Duodenal mucosa (tissue), 2 donors: Measurements from ENCODE around the gene FILIP1L.

ENCODE experiments used
- H3K27ac ChIP-seq: one replicate; pipeline ENCODE4 v1.7.0; 2013; ENCODE audit warnings: low read depth, low read length
- H3K27me3 ChIP-seq, 2 donors: one replicate each; pipeline ENCODE4 v1.7.0; 2013; ENCODE audit warnings: low read length in 2 of 2, control low read depth in 1 of 2; ENCODE audit not compliant: insufficient read depth in 2 of 2, control insufficient read depth in 1 of 2
- H3K36me3 ChIP-seq, 2 donors: one replicate each; pipeline ENCODE4 v1.7.0; 2013; ENCODE audit warnings: low read length in 2 of 2, control low read depth in 1 of 2; ENCODE audit not compliant: insufficient read depth in 2 of 2, control insufficient read depth in 1 of 2
- H3K4me1 ChIP-seq, 2 donors: one replicate each; pipeline ENCODE4 v1.7.0; 2013; ENCODE audit warnings: low read length in 2 of 2, control low read depth in 1 of 2; ENCODE audit not compliant: insufficient read depth in 2 of 2, control insufficient read depth in 1 of 2
- H3K4me3 ChIP-seq, 2 donors: one replicate each; pipeline ENCODE4 v1.7.0; 2013; ENCODE audit warnings: low read length in 2 of 2, low read depth in 1 of 2
- H3K9ac ChIP-seq, 2 donors: one replicate each; pipeline ENCODE4 v1.7.0; 2013; ENCODE audit warnings: low read length in 2 of 2, low read depth in 1 of 2
- H3K9me3 ChIP-seq, 2 donors: one replicate each; pipeline ENCODE4 v1.7.0; 2013; ENCODE audit warnings: low read length in 2 of 2, control low read depth in 1 of 2; ENCODE audit not compliant: control insufficient read depth in 1 of 2

FILIP1L gene

GRCh38 chr3:100110162-100110561 lies 4.1 kb downstream of the FILIP1L start:
- Histone ChIP-seq H3K36me3 (no peaks in the 10 kb centered on the region), H3K27me3 (no peaks in the 10 kb centered on the region), H3K27ac (no peak overlapping the region), H3K9ac (no peak overlapping the region), H3K4me3 (no peak overlapping the region), H3K4me1 (peaks cover 3 to 11% of the 10 kb centered on the region in 2 donors), H3K9me3 (no peaks in the 10 kb centered on the region)

- Histone ChIP-seq H3K27me3 (no peaks in the 10 kb centered on the region), H3K27ac (no peak overlapping the region), H3K4me3 (no peak overlapping the region), H3K36me3 (no peaks in the 10 kb centered on the region), H3K9ac (no peak overlapping the region), H3K9me3 (no peaks in the 10 kb centered on the region), H3K4me1 (peaks cover 13 to 25% of the 10 kb centered on the region in 2 donors)
Measured at GRCh38 chr3:100108464-100109079, 5.7 kb downstream of the FILIP1L start.

GRCh38 chr3:100107221-100107814 lies 7.0 kb downstream of the FILIP1L start:
- Histone ChIP-seq H3K9ac (no peak overlapping the region), H3K36me3 (no peaks in the 10 kb centered on the region), H3K27ac (no peak overlapping the region), H3K4me3 (no peak overlapping the region), H3K9me3 (no peaks in the 10 kb centered on the region), H3K4me1 (peaks cover 13 to 25% of the 10 kb centered on the region in 2 donors), H3K27me3 (no peaks in the 10 kb centered on the region)

GRCh38 chr3:100106531-100107141 lies 7.7 kb downstream of the FILIP1L start:
- H3K4me3 ChIP-seq: no peak overlapping the region
- H3K4me1 ChIP-seq: peaks cover 13 to 25% of the 10 kb centered on the region in 2 donors
- H3K27ac ChIP-seq: no peak overlapping the region
- no peak overlapping the region for H3K9ac ChIP-seq
- no peaks in the 10 kb centered on the region for H3K9me3 ChIP-seq
- H3K36me3 ChIP-seq: no peaks in the 10 kb centered on the region
- no peaks in the 10 kb centered on the region for H3K27me3 ChIP-seq

- Histone ChIP-seq H3K36me3 (no peaks in the 10 kb centered on the region), H3K4me3 (no peak overlapping the region), H3K9me3 (no peaks in the 10 kb centered on the region), H3K9ac (no peak overlapping the region), H3K4me1 (peaks cover 13 to 25% of the 10 kb centered on the region in 2 donors), H3K27me3 (no peaks in the 10 kb centered on the region), H3K27ac (no peak overlapping the region)
Measured at GRCh38 chr3:100106094-100106493, 8.2 kb downstream of the FILIP1L start.

GRCh38 chr3:100105501-100105900 lies 8.8 kb downstream of the FILIP1L start:
- Histone ChIP-seq H3K27me3 (no peaks in the 10 kb centered on the region), H3K4me3 (no peak overlapping the region), H3K4me1 (peaks cover 13 to 25% of the 10 kb centered on the region in 2 donors), H3K9ac (no peak overlapping the region), H3K9me3 (no peaks in the 10 kb centered on the region), H3K27ac (no peak overlapping the region), H3K36me3 (no peaks in the 10 kb centered on the region)

GRCh38 chr3:100104817-100105413 lies 9.4 kb downstream of the FILIP1L start:
- no peaks in the 10 kb centered on the region for H3K9me3 ChIP-seq
- no peaks in the 10 kb centered on the region for H3K36me3 ChIP-seq
- H3K27ac ChIP-seq: no peak overlapping the region
- no peaks in the 10 kb centered on the region for H3K27me3 ChIP-seq
- H3K4me1 ChIP-seq: peaks cover 13 to 25% of the 10 kb centered on the region in 2 donors
- no peak overlapping the region for H3K4me3 ChIP-seq
- H3K9ac ChIP-seq: no peak overlapping the region

- peaks cover 13 to 25% of the 10 kb centered on the region in 2 donors for H3K4me1 ChIP-seq
- H3K36me3 ChIP-seq: no peaks in the 10 kb centered on the region
- no peaks in the 10 kb centered on the region for H3K27me3 ChIP-seq
- no peak overlapping the region for H3K27ac ChIP-seq
- H3K9ac ChIP-seq: no peak overlapping the region
- H3K4me3 ChIP-seq: no peak overlapping the region
- H3K9me3 ChIP-seq: no peaks in the 10 kb centered on the region
Measured at GRCh38 chr3:100104442-100104798, 9.9 kb downstream of the FILIP1L start.

GRCh38 chr3:100103558-100104441 lies 10.5 kb downstream of the FILIP1L start:
- no peaks in the 10 kb centered on the region for H3K36me3 ChIP-seq
- H3K27me3 ChIP-seq: no peaks in the 10 kb centered on the region
- no peak overlapping the region for H3K4me3 ChIP-seq
- H3K9me3 ChIP-seq: no peaks in the 10 kb centered on the region
- H3K4me1 ChIP-seq: peaks cover 13 to 27% of the 10 kb centered on the region in 2 donors
- no peak overlapping the region for H3K9ac ChIP-seq
- no peak overlapping the region for H3K27ac ChIP-seq
